Forelimb muscle (tissue), 1 donor: Measurements from ENCODE around the gene SLX9. TPM values are rescaled to one million over a fixed set of nuclear protein-coding genes. Genes with fewer than 3 reads are reported as not detected.

Source experiments
- DNase-seq: peaks from one replicate; pipeline ENCODE4 v3.0.0-alpha.2; 2013; ENCODE audit warnings: low read depth
- polyA plus RNA-seq: library from polyadenylated mRNA; unstranded; fragments of 120-200 nt; gene quantifications from one replicate; pipeline ENCODE4 v1.2.1, GENCODE V29; 2013; ENCODE audit not compliant: insufficient read length

The SLX9 gene
- polyA plus RNA-seq, 1 donor = 23.4 TPM

GRCh38 chr21:44959376-44960091, 19.7 kb downstream of the SLX9 start:
- no peak for DNase-seq

DNA sequence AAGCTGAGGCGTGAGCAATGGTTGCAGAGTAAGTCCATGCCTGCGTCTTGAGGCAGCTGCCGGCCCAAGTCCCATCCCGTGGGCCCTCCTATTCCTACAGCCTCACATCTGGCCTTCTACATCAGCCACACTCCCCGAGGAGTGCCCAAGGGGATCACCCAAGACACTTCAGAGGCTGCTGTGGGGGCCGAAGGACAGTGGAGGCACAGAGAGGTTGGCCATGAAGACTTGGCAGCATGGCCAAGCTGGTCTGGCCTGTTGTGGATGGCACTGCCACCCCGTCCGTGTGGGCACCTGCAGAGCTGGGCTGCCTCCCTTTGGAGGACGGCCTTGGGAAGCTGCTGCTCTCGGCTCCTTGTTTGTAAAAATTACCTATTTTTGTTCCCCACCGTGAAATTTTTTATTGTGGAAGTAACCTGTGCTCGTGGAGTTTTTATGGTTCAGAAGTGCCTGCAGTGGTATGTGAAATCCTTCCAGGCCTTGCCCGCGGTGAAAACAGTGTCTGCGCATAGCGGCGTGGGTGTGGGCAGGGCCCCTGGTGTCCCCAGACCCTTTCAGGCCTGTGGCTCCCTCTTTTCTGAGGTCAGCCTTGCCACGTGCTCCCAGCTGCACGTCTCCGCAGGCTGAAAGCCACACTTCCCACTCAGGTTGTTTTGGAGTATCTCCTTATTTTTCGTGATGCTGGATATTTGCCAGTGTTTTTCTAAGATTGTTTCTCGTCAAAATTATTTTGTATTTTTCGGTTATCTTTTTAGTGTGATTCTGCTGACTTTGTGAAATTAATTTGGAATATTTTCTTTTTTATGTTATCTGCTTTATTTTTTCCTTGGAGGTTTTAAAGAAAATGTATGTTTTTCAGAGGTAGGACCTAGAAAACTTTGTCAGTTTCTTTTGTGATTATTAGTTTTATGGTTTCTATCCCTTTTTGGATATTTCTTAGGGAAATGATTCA, 20.6 kb downstream of the SLX9 start:
- no peak for DNase-seq

GRCh38 chr21:44962403-44962966, 22.7 kb downstream of the SLX9 start:
- DNase-seq = no peak

DNA sequence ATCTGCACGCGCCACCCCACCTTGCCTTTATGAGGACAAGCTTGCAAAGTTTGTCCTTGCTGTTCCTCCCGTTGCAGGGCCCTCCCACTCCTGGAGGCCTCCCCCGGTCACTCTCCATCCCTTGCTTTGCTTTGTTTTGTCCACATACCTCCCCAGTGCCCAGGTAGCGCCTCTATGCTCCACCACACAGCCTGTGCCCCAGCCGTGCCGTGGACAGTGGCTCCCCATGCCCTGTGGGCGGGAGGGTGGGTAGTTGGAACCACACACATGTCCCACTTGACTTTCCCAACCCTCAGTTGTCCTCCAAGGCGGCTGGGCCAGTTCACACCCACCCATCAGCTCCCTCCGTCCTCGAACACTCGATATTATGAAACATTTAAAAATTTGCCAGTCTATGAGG, 24.6 kb downstream of the SLX9 start:
- DNase-seq = no peak

DNA sequence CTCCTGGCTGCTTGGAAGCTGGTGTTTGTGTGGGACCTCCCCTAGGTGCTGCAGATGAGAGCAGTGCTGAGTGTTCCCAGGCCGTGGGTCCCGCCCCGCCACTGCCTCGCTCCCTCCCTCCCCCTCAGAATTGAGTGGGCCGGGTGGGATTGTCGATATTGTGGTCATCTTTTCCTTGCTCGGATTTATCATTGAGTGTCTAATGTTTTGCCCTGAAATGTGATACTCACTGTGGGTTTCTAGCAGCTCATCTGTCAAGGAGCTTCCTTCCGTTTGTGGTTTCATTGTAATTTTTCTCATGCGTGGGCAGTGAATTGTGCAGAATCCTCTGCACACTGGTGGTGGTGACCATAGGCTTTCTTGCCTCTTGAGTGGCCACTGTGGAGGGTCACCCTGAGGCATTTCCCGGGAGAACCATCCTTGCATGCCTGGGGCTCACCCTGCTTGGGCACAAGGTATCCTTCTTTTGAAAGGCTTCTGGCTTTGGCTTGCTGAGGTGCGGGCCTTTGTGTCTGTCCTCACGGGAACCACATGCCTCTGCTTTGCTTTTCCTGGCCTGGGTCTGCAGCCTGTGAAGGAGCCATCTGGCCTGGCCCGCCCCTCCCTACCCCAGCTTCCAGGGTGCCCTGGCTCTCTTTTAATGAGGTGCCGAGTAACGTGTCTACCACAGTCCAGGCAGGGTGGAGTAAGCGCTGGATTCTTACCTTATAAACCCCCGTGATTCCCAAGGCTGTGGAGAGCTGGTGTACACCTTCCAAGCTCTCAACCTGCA, 25.6 kb downstream of the SLX9 start:
- DNase-seq = no peak

- DNase-seq = no peak
Observed at GRCh38 chr21:44966135-44967081, 26.6 kb downstream of the SLX9 start.

- DNase-seq = no peak
Observed at GRCh38 chr21:44967082-44968047, 27.5 kb downstream of the SLX9 start.

GRCh38 chr21:44969066-44969670, 29.3 kb downstream of the SLX9 start:
- no peak for DNase-seq

DNA sequence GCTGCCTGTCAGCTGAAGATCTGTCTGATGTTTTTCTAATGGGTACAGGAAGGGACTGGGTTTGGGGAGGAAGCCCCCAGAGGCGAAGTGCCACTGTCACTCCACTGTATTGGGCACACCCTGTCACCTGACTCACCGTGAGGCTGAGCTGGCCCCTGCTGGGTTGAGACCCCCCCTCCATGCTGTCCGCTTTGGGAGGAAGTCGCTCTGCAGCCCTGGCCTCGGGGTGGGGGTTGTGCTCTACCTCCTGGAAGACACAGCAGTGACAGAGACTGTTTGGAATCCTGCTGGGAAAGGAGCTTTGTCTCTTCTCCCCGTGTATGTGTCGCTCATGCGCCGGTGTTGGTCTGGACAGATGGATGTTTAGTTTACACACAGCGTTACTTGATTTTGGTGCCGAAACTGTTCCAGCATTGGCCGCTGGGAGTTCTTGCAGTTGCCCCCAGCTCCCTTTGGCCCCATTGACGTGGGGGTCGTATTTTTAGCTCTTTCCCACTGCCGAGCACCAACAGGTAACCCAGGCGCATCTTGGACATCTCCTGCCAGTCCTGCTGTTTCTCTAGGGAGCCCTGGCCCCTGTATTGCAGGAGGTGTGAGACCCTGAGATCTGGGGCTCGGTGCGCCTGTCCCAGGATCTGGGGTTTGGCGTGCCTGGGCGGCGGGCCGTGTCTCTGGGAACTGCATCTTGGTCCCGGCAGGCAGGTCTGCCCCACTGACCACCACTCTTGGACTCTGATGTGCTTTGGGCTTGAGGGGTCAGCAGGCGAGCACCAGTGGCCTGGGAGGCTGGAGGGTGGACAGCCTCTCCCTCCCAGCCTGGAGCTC, 30.3 kb downstream of the SLX9 start:
- no peak for DNase-seq

- DNase-seq = no peak
Observed at GRCh38 chr21:44970766-44971671, 31.2 kb downstream of the SLX9 start.

DNA sequence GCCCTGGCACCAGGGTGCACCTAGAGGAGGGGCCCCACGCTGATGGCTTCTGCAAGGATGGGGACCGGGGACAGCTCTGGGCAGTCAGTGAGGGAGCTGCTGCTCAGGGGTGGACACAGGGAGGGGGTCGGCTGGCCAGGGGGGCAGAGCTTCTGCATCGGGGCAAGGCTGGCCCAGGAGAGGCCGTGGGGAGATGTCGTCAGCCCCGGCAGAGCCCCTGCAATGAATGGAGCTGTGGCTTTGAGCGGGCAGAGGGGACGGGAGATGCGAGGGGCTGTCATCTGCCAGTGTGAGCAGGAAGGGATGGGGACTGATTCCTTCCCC, 31.8 kb downstream of the SLX9 start:
- no peak for DNase-seq

GRCh38 chr21:44972301-44972814, 32.5 kb downstream of the SLX9 start:
- DNase-seq = no peak

- no peak for DNase-seq
Observed at GRCh38 chr21:44972821-44973220, 33.0 kb downstream of the SLX9 start.

- no peak for DNase-seq
Observed at GRCh38 chr21:44973598-44973997, 33.8 kb downstream of the SLX9 start.

GRCh38 chr21:44974676-44975075, 34.8 kb downstream of the SLX9 start:
- no peak for DNase-seq

GRCh38 chr21:44975720-44976555, 36.1 kb downstream of the SLX9 start:
- no peak for DNase-seq
